Hepatic stellate cell (primary cell): ENCODE measurements around the gene GLDN.

Experiments
- DNase-seq: peaks from one replicate; pipeline ENCODE4 v3.0.0; 2011; ENCODE audit warnings: low spot score

GLDN gene

DNA sequence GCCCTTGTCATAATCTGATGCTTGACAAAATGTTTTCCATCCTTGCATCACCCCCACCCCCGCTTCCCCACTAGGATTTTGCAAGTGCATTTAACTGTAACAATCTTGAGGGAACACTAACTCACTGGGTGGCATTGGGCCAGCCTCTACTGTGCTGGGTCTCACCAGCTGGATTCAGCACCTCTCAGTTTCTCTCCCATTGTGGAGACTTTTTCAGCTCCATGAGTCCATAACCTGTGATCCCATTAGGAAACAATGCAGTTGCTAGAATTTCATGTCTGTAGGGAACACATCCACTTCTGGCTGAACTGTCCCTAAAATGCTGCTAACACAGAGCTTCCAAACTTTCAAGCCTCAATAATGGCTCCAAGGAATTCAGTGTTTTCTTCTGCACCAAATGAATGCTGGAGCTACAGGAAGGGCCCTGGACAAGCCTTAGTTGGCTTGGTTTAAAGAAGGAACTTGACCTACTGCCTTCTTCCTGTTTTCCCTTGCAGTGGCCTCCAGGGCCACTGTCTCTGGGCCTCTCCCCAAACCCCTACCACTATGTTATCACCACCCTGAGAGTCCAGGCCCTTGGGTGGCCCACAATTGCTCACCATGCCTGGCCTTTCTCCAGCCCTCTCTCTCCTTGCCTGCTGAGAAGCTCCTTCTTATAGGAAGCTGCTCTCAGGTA, 18.7 kb upstream of the GLDN start:
- no peak for DNase-seq

DNA sequence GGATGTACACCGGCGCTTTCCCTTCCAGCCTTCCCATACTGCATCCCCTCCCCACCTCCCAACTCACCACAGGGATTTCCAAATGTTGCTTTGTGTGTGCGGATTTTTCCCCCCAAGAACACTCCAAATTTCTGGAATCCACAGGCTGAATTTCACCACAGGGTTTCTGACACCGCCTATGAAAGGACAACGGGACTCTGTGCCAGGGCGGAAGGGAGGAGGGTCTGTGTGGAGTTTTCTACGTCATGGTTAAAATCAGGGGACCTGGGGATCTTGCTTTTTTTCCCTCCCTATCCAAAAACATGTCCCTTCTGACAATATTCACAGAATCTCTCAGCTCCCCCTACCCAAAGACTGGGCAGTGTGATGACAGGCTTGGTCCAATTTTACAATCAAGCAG, 17.7 kb upstream of the GLDN start:
- no peak for DNase-seq

DNA sequence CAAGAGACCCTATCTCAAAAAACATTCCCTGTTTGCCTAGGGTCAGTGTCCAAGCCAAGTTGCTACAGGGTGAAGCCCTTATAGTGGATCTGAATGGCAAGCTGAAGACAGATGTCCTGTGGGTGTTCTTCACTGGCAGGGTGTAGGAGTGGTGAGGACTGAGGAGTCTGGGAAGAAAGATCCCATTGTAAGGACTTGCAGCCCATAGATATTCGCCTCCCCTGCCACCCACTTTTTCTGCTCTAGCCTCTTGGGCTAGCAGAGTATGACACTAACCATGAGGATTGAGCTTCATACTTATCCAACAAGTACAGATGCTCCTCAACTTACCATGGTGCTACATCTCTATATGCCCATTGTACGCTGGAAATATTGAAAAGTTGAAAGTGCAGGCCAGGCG, 16.3 kb upstream of the GLDN start:
- DNase-seq, result no peak

DNA sequence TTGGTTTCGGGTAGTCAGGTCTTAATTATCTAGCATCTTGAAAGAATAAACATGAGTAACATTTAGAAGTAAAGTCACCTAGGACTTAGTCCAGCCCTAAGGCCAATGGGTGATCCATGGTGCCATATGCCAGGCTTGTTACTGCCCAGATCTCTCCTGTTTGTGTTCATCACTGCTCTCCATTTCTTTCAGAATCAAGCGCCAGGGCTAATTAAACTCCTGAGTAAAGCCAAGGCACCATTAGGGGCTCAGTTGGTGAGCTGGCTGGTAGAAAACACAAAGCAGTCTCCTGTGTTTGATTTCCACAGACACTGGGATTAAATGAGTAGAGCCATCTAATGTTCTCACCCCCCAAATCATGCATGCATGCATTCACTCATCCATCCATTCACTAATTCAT, 14.4 kb upstream of the GLDN start:
- DNase-seq, result no peak

DNA sequence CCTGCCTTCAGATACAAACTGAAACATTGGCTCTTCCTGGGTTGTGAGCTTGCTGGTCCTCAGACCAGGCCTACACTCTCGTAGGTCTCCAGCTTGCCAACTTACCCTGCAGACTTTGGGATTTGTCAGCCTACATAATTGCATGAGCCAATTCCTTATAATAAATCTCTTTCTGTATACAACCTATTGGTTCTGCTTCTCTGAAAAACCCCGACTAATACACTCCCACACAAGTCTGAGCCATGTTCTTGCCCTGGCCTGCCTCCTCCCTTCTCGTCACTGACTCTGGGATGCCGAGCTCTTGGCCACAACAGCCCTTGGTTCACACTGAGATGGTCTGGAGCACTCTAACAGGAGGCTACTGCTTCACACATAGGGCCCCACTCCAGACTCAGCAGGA, 12.5 kb upstream of the GLDN start:
- no peak for DNase-seq

DNA sequence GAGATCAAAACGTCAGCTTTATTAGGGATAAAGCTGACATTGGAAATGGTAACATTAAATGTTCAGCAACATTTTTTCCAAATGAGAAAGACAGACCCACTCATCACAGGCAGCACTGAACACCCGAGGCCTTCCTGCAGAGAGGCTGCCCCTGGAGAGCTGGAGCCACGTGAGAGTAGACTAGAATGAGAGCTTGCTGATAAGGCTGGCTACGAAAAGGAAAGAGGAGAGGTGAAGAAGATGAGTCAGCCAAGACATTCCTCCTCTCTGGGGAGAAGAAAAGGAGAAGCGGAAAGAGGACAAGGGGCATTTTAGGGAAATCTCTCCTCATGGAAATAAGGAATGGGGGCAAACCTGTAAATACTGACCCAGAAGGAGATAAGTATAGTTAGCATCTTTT, 10.3 kb upstream of the GLDN start:
- DNase-seq, result no peak

DNA sequence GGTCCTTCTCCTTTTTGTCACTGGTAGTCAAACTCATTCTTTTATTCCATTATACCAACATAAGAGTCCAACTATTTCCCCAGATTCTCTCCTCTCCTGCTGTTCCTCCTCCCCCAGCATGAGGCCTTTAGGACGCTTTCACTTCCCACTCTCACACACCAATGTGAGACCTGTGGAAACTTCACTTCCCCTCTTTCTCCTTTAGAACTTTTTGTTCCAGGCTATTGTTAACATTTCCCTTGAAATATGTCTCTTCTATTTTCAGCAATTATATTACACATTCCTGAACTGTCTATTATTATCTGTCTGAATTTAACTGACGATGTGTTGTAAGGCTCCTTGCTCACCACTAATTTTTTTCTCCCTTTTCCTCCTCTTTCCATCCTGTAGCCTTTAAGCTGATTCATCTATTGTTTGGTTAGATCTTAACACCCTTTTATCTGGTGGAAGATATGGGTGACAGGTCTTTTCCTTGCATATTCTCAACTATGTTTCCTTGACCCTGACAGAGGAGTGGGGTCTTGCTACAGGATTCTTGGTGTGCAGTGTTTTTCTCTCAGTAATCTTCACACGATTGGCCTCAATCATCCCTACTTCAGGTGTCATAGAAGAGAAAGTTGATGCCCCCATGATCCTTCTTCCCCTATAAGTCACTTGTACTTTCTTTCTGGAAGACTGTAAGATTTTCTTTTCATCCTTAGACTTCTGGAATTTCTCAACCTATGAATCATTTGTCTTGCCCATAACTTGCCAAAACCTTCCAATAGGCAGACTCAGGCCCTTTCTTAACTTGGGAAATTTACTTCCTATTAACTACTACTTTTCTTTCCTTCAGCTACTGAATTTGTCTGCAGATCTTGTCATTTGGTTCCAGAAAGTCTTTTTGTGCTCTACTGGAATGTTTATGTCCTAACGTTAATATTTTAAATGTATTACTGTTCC, 9.0 kb upstream of the GLDN start:
- DNase-seq, result no peak

DNA sequence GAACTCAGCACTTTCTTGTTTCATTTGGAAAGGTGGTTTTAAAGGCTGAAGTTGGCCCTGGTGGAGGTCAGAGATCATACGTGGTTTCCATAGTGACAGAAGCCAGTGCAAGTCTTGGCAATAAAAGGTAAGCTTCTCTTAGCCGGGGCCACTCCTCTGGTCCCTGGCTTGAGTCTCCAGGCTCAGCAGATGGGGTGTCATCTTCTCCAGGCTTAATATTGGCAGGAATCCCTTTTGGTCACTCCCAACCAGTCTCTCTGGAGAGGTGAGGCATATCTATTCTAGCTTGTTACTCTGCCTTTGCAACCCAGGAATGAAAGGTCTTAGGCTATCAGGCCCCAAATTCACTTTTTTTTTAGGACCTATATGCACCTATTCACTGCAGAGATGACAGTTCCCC, 7.9 kb upstream of the GLDN start:
- no peak for DNase-seq

DNA sequence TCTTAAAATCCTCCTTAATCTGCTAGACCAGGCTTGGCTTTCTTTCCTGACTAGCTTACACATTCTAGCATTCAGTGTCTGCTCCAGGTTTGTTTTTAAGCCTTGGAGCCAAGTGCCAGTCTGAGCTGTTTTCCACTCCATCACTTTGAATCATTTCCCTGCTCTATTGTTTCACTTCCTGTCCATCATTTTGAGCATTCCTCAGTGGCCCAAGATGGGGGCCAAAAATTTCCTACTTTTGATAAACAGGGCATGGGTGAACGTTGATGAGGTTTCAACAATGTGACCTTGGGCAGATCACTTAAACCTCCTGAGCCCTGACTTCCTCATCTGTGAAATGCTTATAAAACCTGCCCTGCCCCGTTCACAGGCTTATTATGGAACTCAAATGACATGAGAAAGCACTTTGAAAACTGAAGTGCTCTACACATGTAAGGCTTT, 7.4 kb upstream of the GLDN start:
- no peak for DNase-seq

DNA sequence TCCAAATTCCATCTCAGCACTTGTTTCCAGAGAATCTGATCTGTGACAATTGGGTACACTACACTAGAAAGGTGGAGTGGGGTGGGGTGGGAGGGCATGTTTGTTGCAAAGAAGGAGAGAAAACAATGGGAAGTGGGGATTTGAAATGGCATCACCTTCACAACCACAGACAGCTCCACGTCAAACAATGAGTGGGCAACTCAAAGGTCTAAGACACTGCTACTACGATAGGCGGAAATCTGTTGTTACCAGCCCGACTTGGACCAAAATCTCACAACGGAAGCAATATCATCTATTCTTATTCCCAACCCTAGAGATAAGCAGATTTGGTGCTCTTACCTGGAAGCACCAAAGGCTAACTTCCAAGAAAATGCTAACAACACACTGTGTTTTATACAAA, 6.4 kb upstream of the GLDN start:
- DNase-seq, result no peak

DNA sequence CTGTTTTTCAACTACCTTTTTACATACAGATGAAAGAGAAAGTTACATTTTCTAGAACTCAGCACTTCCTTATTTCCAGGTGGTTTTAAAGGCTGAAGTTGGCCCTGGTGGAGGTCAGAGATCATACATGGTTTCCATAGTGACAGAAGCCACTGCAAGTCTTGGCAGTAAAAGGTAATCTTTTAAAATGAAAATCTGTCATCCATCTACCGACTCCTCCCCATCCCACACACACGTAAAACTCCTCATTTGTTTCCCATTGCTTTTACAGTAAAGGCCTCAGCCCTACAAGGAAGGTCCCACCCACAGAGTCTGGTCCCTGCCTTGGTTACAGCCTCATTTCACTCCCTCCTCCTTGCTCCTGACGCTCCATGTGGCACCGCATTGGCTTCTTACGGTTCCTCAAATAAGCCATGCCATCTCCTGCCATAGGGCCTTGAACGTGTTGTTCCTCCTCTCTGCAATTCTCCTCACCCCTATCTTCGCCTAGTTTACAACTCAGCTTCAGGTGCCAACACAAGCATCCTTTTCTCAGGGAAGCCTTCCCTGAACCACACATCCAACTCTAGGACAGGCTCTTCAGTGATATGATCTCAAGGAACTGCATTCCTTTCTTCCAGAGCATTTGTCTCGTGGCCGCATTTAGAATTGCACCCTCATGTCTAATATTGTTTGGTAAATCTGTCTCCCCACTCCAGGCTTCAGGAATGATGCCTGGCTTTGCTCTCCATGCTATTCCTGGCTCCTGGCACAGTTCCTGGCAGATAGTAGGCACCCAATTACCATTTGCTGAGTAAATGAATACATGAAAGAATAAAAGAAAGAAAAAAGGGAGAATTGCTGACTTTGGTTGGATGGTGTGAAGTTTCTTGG, 5.7 kb upstream of the GLDN start:
- DNase-seq, result peak; percentile 16

DNA sequence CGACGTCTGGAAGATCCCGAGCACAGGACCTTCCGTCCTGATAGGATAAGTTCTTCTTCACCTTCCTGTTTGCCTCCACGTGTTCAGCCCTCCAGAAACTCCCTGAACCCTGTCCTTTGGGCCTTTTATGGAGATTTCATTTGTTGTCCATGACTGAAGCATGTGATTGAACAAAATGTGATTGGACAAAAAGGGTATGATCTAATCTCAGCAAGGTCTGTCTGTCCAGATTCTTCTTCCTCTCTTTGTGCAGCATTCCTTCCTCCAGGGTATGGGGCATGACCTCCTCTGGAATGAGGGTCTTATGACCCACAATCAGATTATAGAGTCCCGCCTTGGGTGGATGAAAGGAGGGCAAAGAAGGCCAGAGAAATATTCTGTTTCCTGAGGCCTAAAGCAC, 3.0 kb upstream of the GLDN start, which contains the start of gene CYP19A1:
TSS of gene CYP19A1 (minus strand) at position 101 of the 400 bp plus-strand sequence. CDS start 95,684 bp downstream, outside the sequence.
- no peak for DNase-seq

DNA sequence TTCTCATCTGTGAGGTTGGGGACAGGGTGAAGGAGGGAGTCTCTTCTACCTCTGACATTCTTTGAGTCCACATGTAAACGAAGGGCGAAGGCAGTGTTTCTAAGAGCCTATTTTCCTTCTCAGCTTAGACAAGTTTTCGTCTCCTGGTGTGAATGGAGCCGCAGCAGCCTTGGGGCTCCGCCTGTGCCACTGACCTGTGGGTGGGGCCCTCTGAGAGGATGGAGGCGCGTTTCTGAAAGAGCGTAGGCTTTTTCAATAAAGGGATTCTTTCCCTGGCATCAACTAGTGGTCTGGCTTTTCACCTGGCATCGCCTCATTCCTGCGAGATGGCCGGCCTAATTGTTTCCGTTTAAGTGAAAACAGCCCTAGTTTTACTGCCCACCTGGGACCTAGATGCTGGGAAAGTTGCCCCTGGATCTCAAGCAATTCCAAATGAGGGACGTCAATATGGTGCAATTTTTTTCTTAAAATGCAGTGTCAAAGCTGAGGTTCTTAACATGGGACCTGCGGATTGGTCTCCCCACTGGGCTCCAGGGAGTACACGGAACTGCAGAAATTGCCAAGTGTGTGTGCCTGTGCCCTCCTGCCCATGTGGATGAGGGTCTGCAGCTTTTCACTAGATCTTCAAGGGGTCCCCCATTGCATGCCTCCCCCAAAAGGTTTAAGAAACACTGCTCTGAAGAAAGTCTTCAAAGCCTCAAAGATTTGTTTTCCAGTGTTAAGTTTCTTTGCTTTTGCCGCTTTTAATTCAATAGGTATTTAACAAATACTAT, 958 bp downstream of the GLDN start:
- DNase-seq, result no peak

DNA sequence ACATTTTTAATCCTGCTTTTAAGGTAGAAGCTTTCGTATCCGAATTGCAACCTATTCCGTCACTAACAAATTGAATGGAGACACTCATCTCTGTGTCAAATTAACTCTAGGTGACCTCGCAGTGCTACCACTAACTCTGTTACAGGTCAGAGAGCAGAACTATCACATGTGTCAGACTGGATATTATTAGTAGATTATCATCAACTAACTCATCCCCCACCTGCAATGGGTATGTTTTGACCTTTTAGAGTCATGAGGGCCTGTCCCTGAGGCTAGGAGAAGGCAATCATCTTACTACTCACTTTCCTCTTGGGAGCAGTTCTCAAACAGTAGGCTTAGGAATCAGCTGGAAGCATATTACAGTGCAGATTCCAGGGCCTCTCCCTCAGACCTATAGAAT, 2.0 kb downstream of the GLDN start:
- DNase-seq, result no peak

DNA sequence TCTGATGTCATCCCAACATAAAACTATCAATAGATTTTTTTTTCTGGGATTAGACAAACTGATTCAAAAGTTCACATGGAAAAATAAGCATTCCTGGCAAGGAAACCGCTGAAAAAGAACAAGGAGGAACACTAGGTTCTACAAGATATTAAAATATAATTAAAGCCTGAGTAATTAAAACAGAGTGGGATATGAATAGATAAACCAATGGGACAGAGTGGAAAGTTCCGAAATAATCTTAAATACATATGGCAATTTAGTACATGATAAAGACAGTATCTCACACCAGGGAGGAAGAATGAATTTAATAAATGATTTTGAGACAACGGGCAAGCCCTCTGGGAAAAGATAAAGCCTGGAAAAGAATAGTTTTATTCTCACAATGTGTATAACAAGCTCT, 4.7 kb downstream of the GLDN start:
- DNase-seq, result no peak

DNA sequence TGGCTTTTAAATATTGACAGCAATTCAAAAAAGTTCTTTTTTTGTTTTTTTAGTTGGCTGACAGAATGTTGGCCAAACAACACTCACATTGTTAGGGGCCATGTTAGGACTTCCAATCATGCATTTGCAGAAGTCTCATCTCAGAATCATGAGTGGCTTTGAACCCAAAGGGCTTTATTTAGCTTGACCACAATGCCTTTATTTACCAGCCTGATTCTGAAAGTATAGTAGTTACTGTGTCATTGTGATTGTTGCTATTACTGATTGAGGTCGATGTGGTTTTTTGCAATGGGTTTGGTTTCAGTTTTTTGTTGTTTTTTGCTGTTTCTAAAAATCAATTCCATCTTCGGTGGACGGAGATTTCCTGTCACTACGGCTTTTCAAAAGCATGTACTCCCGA, 7.2 kb downstream of the GLDN start:
- no peak for DNase-seq

DNA sequence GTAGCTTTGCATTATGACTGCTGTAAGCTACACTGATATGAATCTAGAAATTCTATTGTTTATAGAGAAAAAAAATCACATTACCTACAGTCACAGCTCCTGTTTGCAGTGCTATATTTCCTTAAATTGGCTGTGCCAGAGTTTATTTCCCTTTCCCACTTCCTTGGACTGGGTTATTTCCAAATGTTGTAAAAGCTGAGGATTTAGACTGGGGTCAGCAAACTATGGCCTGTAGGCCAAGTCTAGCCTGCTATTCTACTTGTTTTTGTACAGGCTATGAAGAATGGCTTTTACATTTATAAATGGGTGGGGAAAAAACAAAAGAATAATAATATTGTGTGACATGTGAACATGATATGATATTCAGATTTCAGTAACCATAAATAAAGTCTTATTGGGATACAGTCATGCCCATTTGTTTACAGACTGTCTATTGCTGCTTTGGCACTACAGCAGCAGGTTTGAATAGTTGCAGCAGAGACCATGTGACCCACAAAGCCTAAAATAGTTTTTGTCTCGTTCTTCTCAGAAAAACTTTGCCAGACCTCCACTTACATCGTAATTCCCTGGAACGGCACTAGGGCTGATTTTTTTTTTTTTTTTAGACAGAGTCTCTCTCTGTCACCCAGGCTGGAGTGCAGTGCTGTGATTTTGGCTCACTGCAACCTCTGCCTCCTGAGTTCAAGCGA, 7.8 kb downstream of the GLDN start:
- no peak for DNase-seq

DNA sequence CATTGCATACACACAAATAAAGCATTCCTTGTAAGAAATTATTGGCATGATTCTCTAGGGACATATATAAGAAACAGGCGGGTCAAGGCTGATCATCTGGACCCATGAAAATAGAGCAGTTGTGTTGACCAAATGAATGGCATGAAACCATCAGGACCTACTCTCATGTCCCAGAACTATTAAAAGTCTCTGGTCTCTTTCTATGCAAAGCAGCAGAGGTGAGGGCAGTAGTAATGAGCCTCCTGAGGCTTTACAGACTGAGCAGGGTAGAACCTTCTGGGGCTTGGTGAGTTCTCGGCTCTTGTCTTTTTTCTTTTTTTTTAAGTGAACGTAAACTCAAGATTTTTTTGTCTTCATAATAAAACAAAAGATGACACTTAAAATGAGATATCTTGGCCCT, 9.3 kb downstream of the GLDN start:
- DNase-seq, result no peak

DNA sequence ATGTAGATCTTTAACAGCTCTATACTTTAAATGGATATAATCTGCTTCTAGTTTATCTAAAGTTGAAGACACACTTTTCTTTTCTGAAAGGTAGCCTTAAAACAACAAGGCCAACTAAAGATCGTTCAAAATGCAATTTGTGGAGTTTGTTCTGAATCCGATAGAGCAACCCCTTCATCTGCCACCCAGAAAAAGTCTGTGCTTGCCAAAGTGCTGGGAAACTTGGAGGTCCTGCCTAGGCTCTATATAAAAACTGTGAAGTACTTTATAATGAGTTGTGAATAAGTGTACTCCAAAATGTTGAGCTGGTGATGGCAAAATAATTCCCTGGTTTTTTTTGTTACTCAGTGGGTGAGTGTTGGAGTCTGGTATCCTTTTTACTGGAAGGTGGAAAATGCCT, 12.5 kb downstream of the GLDN start:
- DNase-seq, result no peak

DNA sequence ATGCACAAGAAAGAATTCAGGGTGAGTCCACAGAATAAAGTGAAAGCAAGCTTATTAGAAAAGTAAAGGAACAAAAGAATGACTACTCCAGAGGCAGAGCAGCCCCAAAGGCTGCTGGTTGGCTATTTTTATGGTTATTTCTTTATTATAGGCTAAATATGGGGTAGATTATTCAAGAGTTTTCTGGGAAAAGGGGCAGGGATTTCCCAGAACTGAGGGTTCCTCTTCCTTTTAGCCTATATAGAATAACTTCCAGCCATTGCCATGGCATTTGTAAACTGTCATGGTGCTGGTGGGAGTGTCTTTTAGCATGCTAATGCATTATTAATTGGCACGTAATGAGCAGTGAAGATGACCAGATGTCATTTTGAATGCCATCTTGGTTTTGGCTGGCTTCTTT, 13.6 kb downstream of the GLDN start:
- no peak for DNase-seq

DNA sequence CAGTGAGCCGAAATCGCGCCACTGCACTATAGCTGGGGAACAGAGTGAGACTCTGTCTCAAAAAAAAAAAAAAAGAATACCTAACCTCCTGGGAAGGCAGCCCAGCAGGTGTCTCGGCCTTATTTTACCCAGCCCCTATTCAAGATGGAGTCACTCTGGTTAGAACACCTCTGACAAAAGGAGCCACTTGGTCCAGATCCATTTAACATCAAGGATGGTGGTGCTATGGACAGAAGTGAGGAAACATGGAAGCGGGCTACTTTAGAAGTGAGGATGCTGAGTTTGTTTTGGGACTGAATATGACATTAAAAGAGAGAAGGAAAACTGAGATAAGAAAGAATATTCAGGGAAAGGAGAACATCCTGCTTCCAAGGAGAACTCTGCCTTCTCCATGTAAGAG, 14.7 kb downstream of the GLDN start:
- no peak for DNase-seq
